AG09319 (cell line): ENCODE data around the gene RFNG.

Experiments used
- DNase-seq: peaks from one replicate; pipeline ENCODE4 v3.0.0-alpha.2; 2010; ENCODE audit warnings: low read depth; ENCODE audit errors: extremely low read depth
- TF ChIP-seq, protein P1 (sequence below): IDR thresholded peaks from 2 replicates; pipeline ENCODE4 v1.5.1; 2011; ENCODE audit warnings: low read depth, mild to moderate bottlenecking, inconsistent platforms, low read length, moderate library complexity

The RFNG gene

DNA sequence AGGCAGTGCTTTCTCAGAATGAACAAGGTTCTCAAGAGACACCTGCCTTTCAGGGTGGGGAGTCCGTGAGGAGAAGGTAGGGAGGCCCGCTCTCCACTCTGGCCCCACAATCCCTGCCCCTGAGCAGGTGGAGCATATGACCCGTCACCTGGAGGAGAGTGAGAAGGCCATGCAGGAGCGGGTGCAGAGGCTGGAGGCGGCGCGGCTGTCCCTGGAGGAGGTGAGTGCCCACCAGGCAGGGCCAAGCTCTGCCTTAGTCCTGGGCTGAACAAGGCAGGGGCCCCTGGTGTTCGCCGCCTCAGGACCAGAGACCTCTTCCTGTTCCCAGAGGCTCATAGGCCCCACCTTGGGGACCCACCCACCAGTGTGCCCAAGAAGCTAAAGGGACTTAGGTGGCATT is 22.6 kb downstream of the RFNG start:
- TF ChIP-seq, protein P1, sequence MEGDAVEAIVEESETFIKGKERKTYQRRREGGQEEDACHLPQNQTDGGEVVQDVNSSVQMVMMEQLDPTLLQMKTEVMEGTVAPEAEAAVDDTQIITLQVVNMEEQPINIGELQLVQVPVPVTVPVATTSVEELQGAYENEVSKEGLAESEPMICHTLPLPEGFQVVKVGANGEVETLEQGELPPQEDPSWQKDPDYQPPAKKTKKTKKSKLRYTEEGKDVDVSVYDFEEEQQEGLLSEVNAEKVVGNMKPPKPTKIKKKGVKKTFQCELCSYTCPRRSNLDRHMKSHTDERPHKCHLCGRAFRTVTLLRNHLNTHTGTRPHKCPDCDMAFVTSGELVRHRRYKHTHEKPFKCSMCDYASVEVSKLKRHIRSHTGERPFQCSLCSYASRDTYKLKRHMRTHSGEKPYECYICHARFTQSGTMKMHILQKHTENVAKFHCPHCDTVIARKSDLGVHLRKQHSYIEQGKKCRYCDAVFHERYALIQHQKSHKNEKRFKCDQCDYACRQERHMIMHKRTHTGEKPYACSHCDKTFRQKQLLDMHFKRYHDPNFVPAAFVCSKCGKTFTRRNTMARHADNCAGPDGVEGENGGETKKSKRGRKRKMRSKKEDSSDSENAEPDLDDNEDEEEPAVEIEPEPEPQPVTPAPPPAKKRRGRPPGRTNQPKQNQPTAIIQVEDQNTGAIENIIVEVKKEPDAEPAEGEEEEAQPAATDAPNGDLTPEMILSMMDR: no peak
- no peak for DNase-seq

DNA sequence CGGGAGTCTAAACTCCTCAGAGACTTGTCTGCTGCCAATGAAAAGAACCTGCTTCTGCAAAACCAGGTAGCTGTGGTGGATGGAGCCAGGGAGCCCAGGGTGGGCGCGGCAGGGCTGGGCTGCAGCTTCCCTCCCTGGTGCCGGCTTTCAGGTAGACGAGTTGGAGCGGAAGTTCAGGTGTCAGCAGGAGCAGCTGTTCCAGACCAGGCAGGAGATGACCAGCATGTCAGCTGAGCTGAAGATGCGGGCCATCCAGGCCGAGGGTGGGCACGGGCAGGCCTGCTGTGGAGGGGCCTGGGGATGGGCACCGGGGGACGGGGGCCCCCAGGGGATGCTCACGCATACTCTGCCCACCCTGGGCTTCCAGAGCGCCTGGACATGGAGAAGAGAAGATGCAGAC is 23.4 kb downstream of the RFNG start:
- TF ChIP-seq, protein P1: no peak
- no peak for DNase-seq

DNA sequence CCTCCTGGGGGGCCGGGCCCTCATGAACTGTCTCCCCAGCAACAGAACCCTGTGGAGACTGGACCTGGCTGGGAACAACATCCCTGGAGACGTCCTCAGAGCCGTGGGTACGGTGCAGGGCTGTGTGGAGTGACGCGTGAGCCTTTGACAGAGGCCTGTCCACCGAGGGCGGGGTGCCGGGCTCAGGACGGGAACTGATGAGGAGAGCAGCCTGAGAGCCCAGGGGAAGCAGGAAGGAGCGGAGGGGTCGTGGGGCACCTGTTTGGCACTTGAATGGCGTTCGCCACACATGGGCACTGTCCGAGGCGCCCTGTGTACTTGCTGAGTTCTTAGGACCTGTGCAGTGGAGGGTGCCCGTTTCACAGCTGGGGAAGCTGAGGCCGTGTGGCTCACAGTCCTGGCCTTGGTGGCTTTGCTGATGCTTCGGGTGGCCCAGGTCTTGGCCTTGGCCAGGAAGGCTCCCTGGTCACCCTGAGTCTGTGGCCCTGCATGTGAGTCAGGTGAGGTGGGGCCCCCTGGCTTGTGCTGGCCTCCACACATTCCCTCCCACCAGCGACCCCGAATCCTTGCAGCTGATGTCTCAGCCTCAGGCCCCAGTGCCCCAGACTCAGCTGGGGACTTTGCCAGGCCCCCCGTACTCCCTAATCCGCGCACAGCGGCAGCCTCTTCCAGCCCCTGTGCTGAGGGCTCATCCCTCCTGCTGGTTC is 26.1 kb downstream of the RFNG start:
- DNase-seq: no peak

DNA sequence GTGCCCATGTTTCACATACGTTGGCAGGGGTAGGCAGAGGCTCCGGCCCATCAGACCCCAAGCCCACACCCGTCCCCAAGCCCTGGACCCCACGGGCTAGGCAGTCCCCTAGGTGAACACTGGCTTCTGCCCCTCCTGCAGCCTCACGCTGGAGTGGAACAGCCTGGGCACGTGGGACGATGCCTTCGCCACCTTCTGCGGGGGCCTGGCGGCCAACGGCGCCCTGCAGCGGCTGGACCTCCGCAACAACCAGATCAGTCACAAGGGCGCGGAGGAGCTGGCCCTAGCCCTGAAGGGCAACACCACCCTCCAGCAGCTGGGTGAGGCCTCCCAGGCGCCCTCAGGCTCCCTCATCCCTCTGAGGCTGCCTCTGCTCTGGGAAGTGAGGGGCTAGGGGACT is 26.8 kb downstream of the RFNG start:
- TF ChIP-seq, protein P1: no peak
- DNase-seq: no peak

More for the DNA sequence above, 26.1 kb downstream of the RFNG start:
- TF ChIP-seq, protein P1: no peak

DNA sequence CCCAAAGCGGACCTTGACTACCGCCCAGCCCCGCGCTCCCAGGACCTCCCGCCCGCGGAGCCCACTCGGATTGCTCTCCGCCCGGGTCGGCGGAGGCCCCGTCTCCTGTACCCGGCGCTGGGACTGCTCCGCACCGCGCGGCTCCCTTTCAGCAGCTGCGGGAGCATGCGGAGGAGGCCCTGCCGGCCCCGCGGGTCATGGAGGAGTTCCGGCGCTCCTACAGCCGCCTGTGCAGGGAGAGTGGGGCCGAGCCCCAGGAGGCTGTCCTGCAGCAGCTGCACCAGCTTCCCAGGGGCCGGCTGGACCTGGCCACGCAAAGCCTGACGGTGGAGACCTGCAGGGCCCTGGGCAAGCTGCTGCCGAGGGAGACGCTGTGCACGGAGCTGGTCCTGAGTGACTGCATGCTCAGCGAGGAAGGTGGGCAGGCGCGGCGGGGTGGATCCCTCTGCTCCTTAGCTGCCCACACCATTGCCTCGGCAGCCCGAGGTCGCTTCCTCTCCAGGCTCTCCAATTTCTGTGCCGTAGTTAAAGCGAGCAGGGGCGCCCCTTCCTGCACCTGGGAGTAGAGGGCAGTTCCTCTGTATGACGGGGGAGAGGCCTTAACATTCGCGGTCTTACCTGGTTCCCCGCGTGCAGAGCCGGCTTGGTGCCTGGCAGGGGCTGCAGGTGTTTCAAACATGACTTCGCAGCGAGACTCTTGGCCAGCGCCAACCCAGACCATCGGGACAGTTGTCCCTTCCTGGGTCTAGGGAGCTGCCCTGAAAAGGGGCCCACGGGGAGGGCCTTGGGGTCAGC is 28.0 kb downstream of the RFNG start:
- DNase-seq: no peak
- TF ChIP-seq, protein P1: no peak

DNA sequence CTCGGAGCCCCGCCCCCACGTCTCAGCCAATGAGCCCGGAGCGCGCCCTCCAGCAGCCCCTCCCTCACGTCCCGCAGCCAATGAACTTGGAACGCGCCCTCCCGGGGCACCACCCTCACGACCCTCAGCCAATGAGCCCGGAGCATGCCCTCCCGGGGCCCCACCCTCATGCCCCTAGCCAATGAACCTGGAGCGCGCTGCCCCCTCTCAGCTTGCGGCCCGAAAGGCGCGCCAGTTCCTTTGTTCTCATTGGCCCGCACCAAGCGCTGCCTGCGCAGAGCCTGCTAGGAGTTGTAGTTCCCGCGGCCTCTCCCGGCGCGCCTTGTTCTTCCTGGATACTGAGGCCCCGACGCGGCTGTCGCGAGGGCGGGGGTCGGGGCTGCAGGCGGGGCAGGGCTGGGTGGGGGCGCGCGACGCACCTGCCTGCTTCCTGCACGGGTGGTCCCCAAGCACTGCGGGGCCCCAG is 28.6 kb downstream of the RFNG start, which contains the start of gene LRRC45:
LRRC45 (plus strand) TSS at position 325 of the 466 bp plus-strand sequence. CDS start 339 bp downstream, outside the sequence.
- DNase-seq: peak; percentile 99
- TF ChIP-seq, protein P1: no peak
